Measurements from ENCODE around the gene STPG4. TPM values are rescaled to one million over a fixed set of nuclear protein-coding genes. Genes with fewer than 3 reads are reported as not detected.

STPG4 gene
- total RNA-seq, 3 donors from 2014 or later (not counting 1 experiment from before 2014, with no cell fraction given) = 0.21 to 0.65 TPM; not detected in 1

DNA sequence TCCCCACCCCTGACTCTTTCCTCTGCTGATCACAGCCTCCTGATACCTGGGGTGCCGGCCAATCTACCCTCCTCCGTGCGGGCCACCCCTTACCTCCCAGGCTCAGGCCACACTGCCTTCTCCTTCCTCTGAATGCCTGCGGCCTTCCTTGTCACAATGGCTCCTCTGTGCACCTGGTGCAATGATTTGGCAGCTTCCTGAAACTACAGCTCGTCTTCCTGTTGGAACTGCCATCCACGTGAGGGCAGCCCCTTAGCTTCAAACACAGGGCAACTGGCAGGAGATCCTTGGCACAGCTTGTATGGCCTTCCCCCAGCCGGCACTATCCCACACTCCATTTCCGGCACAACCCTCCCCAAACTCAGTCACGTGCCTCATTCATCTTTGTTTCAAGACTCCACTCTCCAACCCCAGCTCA, 69.0 kb downstream of the STPG4 start:
- intact Hi-C loops (cut with micrococcal nuclease) = no loop called here
- H3K9me3 Mint-ChIP-seq = no peaks in the 10 kb centered on the region
- ATAC-seq = no peak

DNA sequence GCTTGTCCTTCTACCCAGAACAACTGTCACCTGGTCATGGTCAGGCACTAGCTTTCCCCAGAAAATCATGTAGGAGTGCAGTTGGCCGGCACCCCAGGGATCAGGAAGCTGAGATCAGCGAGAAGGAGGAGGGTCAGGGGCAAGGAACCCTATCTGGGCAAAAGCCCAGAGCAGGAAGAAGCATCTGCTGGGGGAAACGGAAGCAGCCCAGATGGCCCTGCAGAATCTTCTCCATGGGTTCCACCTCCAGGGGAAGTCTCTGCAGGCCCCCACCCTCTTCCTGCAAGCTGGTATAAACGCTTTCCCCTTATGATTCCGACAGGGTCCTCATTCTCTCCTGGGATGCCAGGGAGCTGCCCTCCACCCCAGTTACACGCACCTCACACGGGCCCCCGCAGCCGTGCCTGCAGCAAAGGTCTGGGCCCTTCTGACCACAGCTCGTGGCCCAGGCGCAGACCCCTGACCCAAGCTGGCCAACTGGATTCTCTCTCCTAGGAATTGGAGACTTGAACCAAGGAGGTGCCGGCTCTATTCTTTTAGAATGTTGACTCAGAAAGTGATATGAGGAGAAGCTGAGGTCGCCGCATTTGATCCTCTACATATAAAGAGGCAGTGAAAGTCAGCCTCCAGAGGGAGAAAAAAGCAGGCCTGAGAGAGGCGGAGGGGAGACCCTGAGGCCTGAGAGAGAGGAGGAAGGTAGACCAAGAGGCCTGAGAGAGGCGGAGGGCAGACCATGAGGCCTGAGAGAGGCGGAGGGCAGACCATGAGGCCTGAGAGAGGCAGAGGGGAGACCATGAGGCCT, 71.0 kb downstream of the STPG4 start:
- Histone ChIP-seq H3K4me3 (ENCODE audit: low read length) (no peak overlapping the region), H3K9me3 (ENCODE audit: control insufficient read depth, insufficient read depth, low read length) (no peaks in the 10 kb centered on the region), H3K36me3 (ENCODE audit: control insufficient read depth, insufficient read depth, low read length) (no peaks in the 10 kb centered on the region), H3K27me3 (ENCODE audit: control insufficient read depth, insufficient read depth, low read length) (no peaks in the 10 kb centered on the region), H3K4me1 (ENCODE audit: control insufficient read depth, insufficient read depth, low read length) (peaks cover 21% of the 10 kb centered on the region), H3K27ac (ENCODE audit: low read length) (no peak overlapping the region)
- H3K27ac Mint-ChIP-seq = no peak overlapping the region
- DNase-seq = no peak
- no peak for ATAC-seq
- intact Hi-C loops (cut with micrococcal nuclease) = no loop called here
- no peaks in the 10 kb centered on the region for H3K9me3 Mint-ChIP-seq
- H3K36me3 Mint-ChIP-seq = no peaks in the 10 kb centered on the region
- WGBS (ENCODE audit: insufficient coverage) = 79% methylated on average over 17 of the region's 17 CpGs
- TF ChIP-seq, protein P1, sequence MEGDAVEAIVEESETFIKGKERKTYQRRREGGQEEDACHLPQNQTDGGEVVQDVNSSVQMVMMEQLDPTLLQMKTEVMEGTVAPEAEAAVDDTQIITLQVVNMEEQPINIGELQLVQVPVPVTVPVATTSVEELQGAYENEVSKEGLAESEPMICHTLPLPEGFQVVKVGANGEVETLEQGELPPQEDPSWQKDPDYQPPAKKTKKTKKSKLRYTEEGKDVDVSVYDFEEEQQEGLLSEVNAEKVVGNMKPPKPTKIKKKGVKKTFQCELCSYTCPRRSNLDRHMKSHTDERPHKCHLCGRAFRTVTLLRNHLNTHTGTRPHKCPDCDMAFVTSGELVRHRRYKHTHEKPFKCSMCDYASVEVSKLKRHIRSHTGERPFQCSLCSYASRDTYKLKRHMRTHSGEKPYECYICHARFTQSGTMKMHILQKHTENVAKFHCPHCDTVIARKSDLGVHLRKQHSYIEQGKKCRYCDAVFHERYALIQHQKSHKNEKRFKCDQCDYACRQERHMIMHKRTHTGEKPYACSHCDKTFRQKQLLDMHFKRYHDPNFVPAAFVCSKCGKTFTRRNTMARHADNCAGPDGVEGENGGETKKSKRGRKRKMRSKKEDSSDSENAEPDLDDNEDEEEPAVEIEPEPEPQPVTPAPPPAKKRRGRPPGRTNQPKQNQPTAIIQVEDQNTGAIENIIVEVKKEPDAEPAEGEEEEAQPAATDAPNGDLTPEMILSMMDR (IDR thresholded peaks at IDR 0.05) = no peak
- H3K4me1 Mint-ChIP-seq = peaks cover 0 to under 1% of the 10 kb centered on the region in 2 donors
- H3K27me3 Mint-ChIP-seq (ENCODE audit: low read depth in 2 of 2) = peaks cover 0 to 3% of the 10 kb centered on the region in 2 donors
- H3K4me3 Mint-ChIP-seq = no peak overlapping the region

More for the DNA sequence above, 69.0 kb downstream of the STPG4 start:
- TF ChIP-seq, protein P1 (IDR thresholded peaks at IDR 0.05) = no peak
- H3K9me3 ChIP-seq (ENCODE audit: control insufficient read depth, insufficient read depth, low read length) = no peaks in the 10 kb centered on the region
- DNase-seq = no peak
- Mint-ChIP-seq H3K4me3 (no peak overlapping the region), H3K27ac (no peak overlapping the region), H3K27me3 (ENCODE audit: low read depth in 2 of 2) (peaks cover 0 to 7% of the 10 kb centered on the region in 2 donors), H3K36me3 (no peaks in the 10 kb centered on the region), H3K4me1 (no peaks in the 10 kb centered on the region)
- H3K4me1 ChIP-seq (ENCODE audit: control insufficient read depth, insufficient read depth, low read length) = peaks cover 12% of the 10 kb centered on the region
- no peak overlapping the region for H3K4me3 ChIP-seq (ENCODE audit: low read length)
- no peaks in the 10 kb centered on the region for H3K27me3 ChIP-seq (ENCODE audit: control insufficient read depth, insufficient read depth, low read length)
- 55% methylated on average over 9 of the region's 9 CpGs for WGBS (ENCODE audit: insufficient coverage)
- no peak overlapping the region for H3K27ac ChIP-seq (ENCODE audit: low read length)
- no peaks in the 10 kb centered on the region for H3K36me3 ChIP-seq (ENCODE audit: control insufficient read depth, insufficient read depth, low read length)

DNA sequence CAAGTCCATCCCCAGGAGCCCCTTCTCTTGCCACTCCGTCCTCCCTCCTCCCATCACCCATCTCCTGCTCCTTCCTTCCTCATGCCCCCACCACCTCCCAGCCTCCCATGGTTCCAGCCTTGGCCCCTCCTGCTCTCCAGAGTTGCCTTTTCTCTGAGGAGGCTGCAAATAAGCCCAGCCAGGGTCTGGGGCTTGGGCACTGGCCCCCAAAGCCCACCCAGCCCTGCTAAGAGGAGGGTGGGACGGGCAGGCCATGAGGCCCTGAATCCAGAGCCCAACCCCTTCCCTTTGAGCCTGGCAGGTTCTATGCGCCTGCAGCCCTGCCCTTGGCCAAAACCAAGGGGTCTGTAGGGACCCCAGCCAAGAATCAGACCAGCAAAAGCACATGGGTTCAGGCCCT, 71.6 kb downstream of the STPG4 start:
- Mint-ChIP-seq H3K27ac (no peak overlapping the region), H3K27me3 (ENCODE audit: low read depth in 2 of 2) (peaks cover 0 to 3% of the 10 kb centered on the region in 2 donors), H3K9me3 (no peaks in the 10 kb centered on the region), H3K4me3 (no peak overlapping the region), H3K4me1 (peaks cover 0 to 4% of the 10 kb centered on the region in 2 donors), H3K36me3 (no peaks in the 10 kb centered on the region)
- ATAC-seq (no peak), DNase-seq (no peak)
- WGBS (ENCODE audit: insufficient coverage) = 89% methylated on average over 3 of the region's 3 CpGs
- no peaks in the 10 kb centered on the region for H3K36me3 ChIP-seq (ENCODE audit: control insufficient read depth, insufficient read depth, low read length)
- no peaks in the 10 kb centered on the region for H3K9me3 ChIP-seq (ENCODE audit: control insufficient read depth, insufficient read depth, low read length)
- H3K4me1 ChIP-seq (ENCODE audit: control insufficient read depth, insufficient read depth, low read length) = peaks cover 21% of the 10 kb centered on the region
- intact Hi-C loops (cut with micrococcal nuclease) = no loop called here
- H3K27me3 ChIP-seq (ENCODE audit: control insufficient read depth, insufficient read depth, low read length) = no peaks in the 10 kb centered on the region
- no peak overlapping the region for H3K4me3 ChIP-seq (ENCODE audit: low read length)
- no peak overlapping the region for H3K27ac ChIP-seq (ENCODE audit: low read length)
- TF ChIP-seq, protein P1 (IDR thresholded peaks at IDR 0.05) = no peak
